Measurements from ENCODE around the gene NAP1L4.

NAP1L4 gene

GRCh38 chr11:2917842-2918490 is 74.2 kb downstream of the NAP1L4 start:
- TF ChIP-seq, protein P1, sequence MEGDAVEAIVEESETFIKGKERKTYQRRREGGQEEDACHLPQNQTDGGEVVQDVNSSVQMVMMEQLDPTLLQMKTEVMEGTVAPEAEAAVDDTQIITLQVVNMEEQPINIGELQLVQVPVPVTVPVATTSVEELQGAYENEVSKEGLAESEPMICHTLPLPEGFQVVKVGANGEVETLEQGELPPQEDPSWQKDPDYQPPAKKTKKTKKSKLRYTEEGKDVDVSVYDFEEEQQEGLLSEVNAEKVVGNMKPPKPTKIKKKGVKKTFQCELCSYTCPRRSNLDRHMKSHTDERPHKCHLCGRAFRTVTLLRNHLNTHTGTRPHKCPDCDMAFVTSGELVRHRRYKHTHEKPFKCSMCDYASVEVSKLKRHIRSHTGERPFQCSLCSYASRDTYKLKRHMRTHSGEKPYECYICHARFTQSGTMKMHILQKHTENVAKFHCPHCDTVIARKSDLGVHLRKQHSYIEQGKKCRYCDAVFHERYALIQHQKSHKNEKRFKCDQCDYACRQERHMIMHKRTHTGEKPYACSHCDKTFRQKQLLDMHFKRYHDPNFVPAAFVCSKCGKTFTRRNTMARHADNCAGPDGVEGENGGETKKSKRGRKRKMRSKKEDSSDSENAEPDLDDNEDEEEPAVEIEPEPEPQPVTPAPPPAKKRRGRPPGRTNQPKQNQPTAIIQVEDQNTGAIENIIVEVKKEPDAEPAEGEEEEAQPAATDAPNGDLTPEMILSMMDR (IDR thresholded peaks at IDR 0.05; ENCODE audit: low read depth, low read length) = no peak
- no peak overlapping the region for H3K4me3 ChIP-seq (ENCODE audit: low read depth, low read length)

- no peak overlapping the region for H3K4me3 ChIP-seq (ENCODE audit: low read depth, low read length)
- TF ChIP-seq, protein P1 (IDR thresholded peaks at IDR 0.05; ENCODE audit: low read depth, low read length) = no peak
Observed at GRCh38 chr11:2916892-2917645, 75.1 kb downstream of the NAP1L4 start.

- no peak overlapping the region for H3K4me3 ChIP-seq (ENCODE audit: low read depth, low read length)
- TF ChIP-seq, protein P1 (IDR thresholded peaks at IDR 0.05; ENCODE audit: low read depth, low read length) = no peak
Observed at GRCh38 chr11:2916114-2916891, 75.8 kb downstream of the NAP1L4 start.

DNA sequence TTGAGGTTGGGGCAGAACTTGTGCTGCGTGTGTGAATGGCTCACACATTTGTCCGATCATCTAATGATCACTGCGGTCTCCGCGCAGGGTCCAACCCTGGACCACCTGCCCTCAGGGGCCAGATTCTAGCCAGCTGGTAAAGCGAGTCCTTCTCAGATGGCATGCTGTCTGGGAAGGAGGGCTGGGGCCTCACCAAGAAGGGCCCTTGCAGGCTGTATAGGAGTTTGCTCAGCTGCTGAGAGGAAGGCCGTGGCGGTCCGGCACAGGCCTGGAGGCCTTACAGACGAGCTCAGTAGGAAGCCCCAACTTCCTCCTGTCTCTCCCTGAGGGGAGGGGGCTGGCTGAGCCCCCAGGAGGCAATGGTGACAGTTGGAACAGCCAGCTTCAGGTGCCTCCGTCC is 76.7 kb downstream of the NAP1L4 start:
- H3K4me3 ChIP-seq (ENCODE audit: low read depth, low read length) = no peak overlapping the region
- TF ChIP-seq, protein P1 (IDR thresholded peaks at IDR 0.05; ENCODE audit: low read depth, low read length) = no peak

- TF ChIP-seq, protein P1 (IDR thresholded peaks at IDR 0.05; ENCODE audit: low read depth, low read length) = no peak
- no peak overlapping the region for H3K4me3 ChIP-seq (ENCODE audit: low read depth, low read length)
Observed at GRCh38 chr11:2914455-2915195, 77.5 kb downstream of the NAP1L4 start.

DNA sequence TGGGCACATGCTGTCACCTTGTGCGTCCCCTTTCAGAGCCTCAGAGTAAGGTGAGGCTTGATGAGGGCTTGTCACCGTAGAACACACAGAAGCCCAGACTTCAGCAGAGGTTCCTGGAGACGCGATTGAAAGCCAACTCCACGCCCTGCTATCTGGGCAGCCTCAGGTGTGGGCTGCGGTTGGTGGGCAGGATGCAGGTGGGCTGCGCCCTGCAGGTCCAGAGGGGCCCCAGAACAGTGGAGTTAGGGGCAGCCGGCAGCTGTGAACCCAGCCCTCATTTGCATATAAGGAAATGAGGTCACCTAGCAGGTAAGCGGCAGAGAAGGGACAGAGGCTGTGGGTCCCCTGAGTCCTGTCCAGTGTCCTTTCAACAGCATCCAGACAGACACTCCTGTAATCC is 78.4 kb downstream of the NAP1L4 start:
- no peak overlapping the region for H3K4me3 ChIP-seq (ENCODE audit: low read depth, low read length)
- TF ChIP-seq, protein P1 (IDR thresholded peaks at IDR 0.05; ENCODE audit: low read depth, low read length) = no peak

All from WI38 (cell line).